Suprapubic skin (tissue), 4 donors: ENCODE measurements around the gene KCNA2. TPM values are rescaled to one million over a fixed set of nuclear protein-coding genes. Genes with fewer than 3 reads are reported as not detected.
A peak's percentile ranks its signal among the peaks of the same experiment; 100 is the strongest.

Source experiments
- DNase-seq, 2 donors: peaks; one replicate each; pipeline ENCODE4 v3.0.0-alpha.2; 2019; ENCODE audit warnings: low spot score in 2 of 2
- H3K27ac ChIP-seq: fragments of 200-600 bp; sonication (generic); one replicate; pipeline ENCODE4 v1.5.1; 2019
- H3K27me3 ChIP-seq: fragments of 200-600 bp; sonication (generic); one replicate; pipeline ENCODE4 v1.5.1; 2019
- H3K36me3 ChIP-seq: fragments of 200-600 bp; sonication (generic); one replicate; pipeline ENCODE4 v1.5.1; 2019
- H3K4me1 ChIP-seq: fragments of 200-600 bp; sonication (generic); one replicate; pipeline ENCODE4 v1.5.1; 2019
- H3K4me3 ChIP-seq: fragments of 200-600 bp; sonication (generic); one replicate; pipeline ENCODE4 v1.5.1; 2019; ENCODE audit warnings: mild to moderate bottlenecking
- H3K9me3 ChIP-seq: fragments of 200-600 bp; sonication (generic); one replicate; pipeline ENCODE4 v1.5.1; 2019
- EP300 ChIP-seq: sonication (generic); formaldehyde crosslinking; IDR thresholded peaks from one replicate; pipeline ENCODE4 v1.6.1; 2017; ENCODE audit warnings: antibody characterized with exemption
- POLR2A ChIP-seq, 2 donors: fragments of 450-650 bp; IDR thresholded peaks; one replicate each; pipeline ENCODE4 v1.6.1; 2017; ENCODE audit warnings: antibody characterized with exemption in 2 of 2, mild to moderate bottlenecking in 2 of 2, moderate library complexity in 2 of 2
- POLR2AphosphoS5 ChIP-seq, 3 donors: sonication (generic); formaldehyde crosslinking; IDR thresholded peaks; one replicate each; pipeline ENCODE4 v1.6.1; 2017; ENCODE audit warnings: antibody characterized with exemption in 3 of 3
- WGBS: methylation state at CpG from one replicate; pipeline ENCODE4 v1.1.5; 2018; 5-methylcytosine and 5-hydroxymethylcytosine counted together
- total RNA-seq, 4 donors: library from RNA; depleted of rRNA; stranded (reverse); fragments of >200 nt; gene quantifications; one replicate each; pipeline ENCODE4 v1.1.0, GENCODE V29; 2016
- TF ChIP-seq, protein P1 (sequence below), 2 donors: fragments of 200-600 bp in 1 of 2; fragments of 450-650 bp in 1 of 2; sonication (generic) in 1 of 2; IDR thresholded peaks; one replicate each; pipeline ENCODE4 v1.5.1; 2016 to 2019; ENCODE audit warnings: antibody characterized with exemption in 2 of 2, mild to moderate bottlenecking in 1 of 2, moderate library complexity in 1 of 2

The KCNA2 gene
- total RNA-seq, 4 donors from 2014 or later, result 0.34 to 0.97 (median 0.54) TPM

GRCh38 chr1:110582378-110582777 is 23.8 kb downstream of the KCNA2 start:
- H3K9me3 ChIP-seq, result no peaks in the 10 kb centered on the region
- H3K27ac ChIP-seq, result no peak overlapping the region
- DNase-seq, result peak in 1 of 2 donors; percentile 21
- no peaks in the 10 kb centered on the region for H3K27me3 ChIP-seq
- no peak overlapping the region for H3K4me3 ChIP-seq
- H3K36me3 ChIP-seq, result no peaks in the 10 kb centered on the region
- TF ChIP-seq, protein P1, sequence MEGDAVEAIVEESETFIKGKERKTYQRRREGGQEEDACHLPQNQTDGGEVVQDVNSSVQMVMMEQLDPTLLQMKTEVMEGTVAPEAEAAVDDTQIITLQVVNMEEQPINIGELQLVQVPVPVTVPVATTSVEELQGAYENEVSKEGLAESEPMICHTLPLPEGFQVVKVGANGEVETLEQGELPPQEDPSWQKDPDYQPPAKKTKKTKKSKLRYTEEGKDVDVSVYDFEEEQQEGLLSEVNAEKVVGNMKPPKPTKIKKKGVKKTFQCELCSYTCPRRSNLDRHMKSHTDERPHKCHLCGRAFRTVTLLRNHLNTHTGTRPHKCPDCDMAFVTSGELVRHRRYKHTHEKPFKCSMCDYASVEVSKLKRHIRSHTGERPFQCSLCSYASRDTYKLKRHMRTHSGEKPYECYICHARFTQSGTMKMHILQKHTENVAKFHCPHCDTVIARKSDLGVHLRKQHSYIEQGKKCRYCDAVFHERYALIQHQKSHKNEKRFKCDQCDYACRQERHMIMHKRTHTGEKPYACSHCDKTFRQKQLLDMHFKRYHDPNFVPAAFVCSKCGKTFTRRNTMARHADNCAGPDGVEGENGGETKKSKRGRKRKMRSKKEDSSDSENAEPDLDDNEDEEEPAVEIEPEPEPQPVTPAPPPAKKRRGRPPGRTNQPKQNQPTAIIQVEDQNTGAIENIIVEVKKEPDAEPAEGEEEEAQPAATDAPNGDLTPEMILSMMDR (IDR thresholded peaks at IDR 0.05), result no peak
- TF ChIP-seq POLR2A (IDR thresholded peaks at IDR 0.05) (no peak), EP300 (no peak), POLR2AphosphoS5 (IDR thresholded peaks at IDR 0.05) (no peak)
- WGBS, result 46% methylated on average over 3 of the region's 4 CpGs
- peaks cover 5% of the 10 kb centered on the region for H3K4me1 ChIP-seq

DNA sequence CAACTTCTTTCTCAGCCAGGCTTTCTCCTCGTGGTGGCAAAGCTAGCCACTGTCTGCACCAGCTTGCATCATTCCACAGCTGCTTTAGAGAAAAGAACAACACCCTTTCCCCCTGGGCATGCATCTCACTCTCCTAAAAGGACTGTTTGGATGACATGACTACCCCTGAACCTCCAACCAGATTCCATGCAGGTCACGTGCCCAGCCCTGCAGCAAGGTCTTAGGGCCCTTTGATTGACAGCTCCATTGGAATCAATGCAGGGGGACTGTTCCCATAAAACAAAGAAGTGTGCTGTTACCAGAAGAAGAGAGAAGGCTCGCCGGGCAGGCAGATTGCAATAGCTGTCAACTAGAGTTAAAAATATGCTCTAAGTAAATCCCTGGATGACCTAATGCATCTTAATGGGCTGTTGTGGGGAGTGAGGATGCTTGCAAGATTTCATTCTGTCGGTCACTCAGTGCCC is 24.4 kb downstream of the KCNA2 start:
- no peaks in the 10 kb centered on the region for H3K36me3 ChIP-seq
- DNase-seq, result peak in 1 of 2 donors; percentile 21
- 28% methylated on average over 5 of the region's 5 CpGs for WGBS
- no peak overlapping the region for H3K4me3 ChIP-seq
- TF ChIP-seq POLR2AphosphoS5 (IDR thresholded peaks at IDR 0.05), result no peak
- TF ChIP-seq, protein P1 (IDR thresholded peaks at IDR 0.05), result no peak
- no peak for TF ChIP-seq EP300
- TF ChIP-seq POLR2A (IDR thresholded peaks at IDR 0.05), result no peak
- H3K4me1 ChIP-seq, result peaks cover 5% of the 10 kb centered on the region
- no peaks in the 10 kb centered on the region for H3K9me3 ChIP-seq
- H3K27ac ChIP-seq, result no peak overlapping the region
- H3K27me3 ChIP-seq, result no peaks in the 10 kb centered on the region

- TF ChIP-seq POLR2AphosphoS5 (IDR thresholded peaks at IDR 0.05), result no peak
- TF ChIP-seq POLR2A (IDR thresholded peaks at IDR 0.05), result no peak
- TF ChIP-seq, protein P1 (IDR thresholded peaks at IDR 0.05), result no peak
- TF ChIP-seq EP300, result no peak
- WGBS, result 67% methylated on average over 1 of the region's 1 CpG
- no peaks in the 10 kb centered on the region for H3K36me3 ChIP-seq
- no peak overlapping the region for H3K4me3 ChIP-seq
- DNase-seq, result no peak
- H3K27me3 ChIP-seq, result no peaks in the 10 kb centered on the region
- H3K4me1 ChIP-seq, result peaks cover 5% of the 10 kb centered on the region
- no peaks in the 10 kb centered on the region for H3K9me3 ChIP-seq
- no peak overlapping the region for H3K27ac ChIP-seq
Observed at GRCh38 chr1:110580244-110580643, 25.9 kb downstream of the KCNA2 start.

DNA sequence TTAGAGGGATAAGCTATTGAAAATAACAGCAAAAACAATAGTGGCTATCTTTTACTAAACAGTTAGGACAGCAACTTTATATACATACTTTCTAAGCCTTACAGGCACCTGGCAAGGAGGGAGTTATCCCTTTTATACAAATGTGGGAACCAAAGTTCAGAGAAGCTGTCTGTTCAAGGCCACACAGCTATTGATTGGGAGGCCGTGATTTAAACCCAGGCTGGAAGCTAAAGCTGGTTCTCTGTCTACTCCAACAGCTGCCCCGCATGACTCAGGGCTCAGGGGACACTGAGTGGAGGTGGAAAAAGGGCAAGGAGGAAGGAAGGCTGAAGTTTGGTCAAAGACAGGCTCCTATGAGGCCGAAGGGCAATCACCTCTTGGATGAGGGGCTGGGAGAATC is 26.7 kb downstream of the KCNA2 start:
- Histone ChIP-seq H3K4me1 (peaks cover 5% of the 10 kb centered on the region), H3K27ac (no peak overlapping the region), H3K9me3 (no peaks in the 10 kb centered on the region), H3K36me3 (no peaks in the 10 kb centered on the region), H3K27me3 (no peaks in the 10 kb centered on the region), H3K4me3 (no peak overlapping the region)
- TF ChIP-seq EP300 (no peak), POLR2AphosphoS5 (IDR thresholded peaks at IDR 0.05) (no peak), POLR2A (IDR thresholded peaks at IDR 0.05) (no peak)
- TF ChIP-seq, protein P1 (IDR thresholded peaks at IDR 0.05), result no peak
- WGBS, result 83% methylated on average over 3 of the region's 3 CpGs
- DNase-seq, result peak in 1 of 2 donors; percentile 28

DNA sequence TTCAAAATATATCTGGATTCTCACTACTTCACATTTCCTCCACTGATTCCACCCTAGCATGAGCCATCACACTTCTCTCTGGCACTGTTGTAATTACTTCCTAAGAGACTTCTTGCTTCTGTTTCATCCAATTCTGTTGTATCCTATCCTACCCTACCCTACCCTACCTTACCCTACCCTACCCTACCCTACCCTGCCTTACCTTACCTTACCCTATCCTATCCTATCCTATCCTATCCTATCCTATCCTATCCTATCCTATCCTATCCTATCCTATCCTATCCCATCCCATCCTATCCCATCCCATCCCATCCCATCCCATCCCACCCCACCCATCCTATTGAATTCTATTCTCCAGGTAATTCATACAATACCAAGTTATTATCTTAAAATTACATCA is 29.7 kb downstream of the KCNA2 start:
- Histone ChIP-seq H3K9me3 (no peaks in the 10 kb centered on the region), H3K27me3 (peaks cover 4% of the 10 kb centered on the region), H3K27ac (no peak overlapping the region), H3K4me3 (no peak overlapping the region), H3K4me1 (no peaks in the 10 kb centered on the region), H3K36me3 (no peaks in the 10 kb centered on the region)
- DNase-seq, result no peak
- no peak for TF ChIP-seq EP300
- TF ChIP-seq, protein P1 (IDR thresholded peaks at IDR 0.05), result no peak
- no peak for TF ChIP-seq POLR2AphosphoS5 (IDR thresholded peaks at IDR 0.05)
- no peak for TF ChIP-seq POLR2A (IDR thresholded peaks at IDR 0.05)
